GM12892 (cell line): ENCODE data around the gene FKBP9.
"Not testable (repeated sequence)": the region's sequence is repeated elsewhere in the genome, so short reads cannot be mapped to it uniquely, and the experiment has no call there.

Experiments
- POLR2A ChIP-seq: IDR thresholded peaks from 2 replicates; pipeline ENCODE4 v1.6.1; 2011; ENCODE audit warnings: low read depth, low read length, control low read depth
- POLR2AphosphoS5 ChIP-seq: IDR thresholded peaks from 2 replicates; pipeline ENCODE4 v1.6.1; 2011; ENCODE audit warnings: low read depth, low read length, control low read depth

DNA sequence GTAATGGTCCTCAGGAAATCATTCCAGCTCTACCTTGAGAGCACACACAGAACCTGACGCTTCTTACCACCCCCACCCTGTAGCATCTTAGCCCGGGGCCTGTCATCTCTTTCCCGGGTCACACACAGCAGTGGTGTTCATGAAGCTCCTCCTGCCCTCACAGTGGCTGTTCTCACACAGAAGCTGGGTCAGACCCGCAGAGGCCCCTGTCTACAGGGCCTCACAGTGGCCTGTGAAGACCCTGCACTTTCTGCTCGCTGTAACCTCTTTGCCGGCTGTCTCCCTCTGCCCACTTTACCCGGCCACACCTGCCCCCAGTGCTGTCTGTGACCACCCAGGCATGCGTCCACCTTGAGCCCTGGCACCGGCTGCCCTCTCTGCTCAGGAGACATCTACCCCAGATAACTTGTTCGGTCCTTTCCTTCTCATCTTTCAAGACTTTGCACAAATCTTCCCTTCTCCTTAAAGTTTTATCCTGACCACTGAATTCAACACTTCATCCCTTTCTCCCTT lies 46.9 kb downstream of the FKBP9 start:
- TF ChIP-seq POLR2A, POLR2AphosphoS5: not testable (repeated sequence)
